HL-60/S4 treated with retinoic acid at 250 ng/mL for 4 days and 3 days (cell line): ENCODE data around the gene PGBD2.
"Not testable (repeated sequence)": the region's sequence is repeated elsewhere in the genome, so short reads cannot be mapped to it uniquely, and the experiment has no call there.

ENCODE experiments used
- in situ Hi-C: fragments of 300-500 bp; cut with MboI; formaldehyde crosslinking; loops from 2 replicates; pipeline ENCODE4 v1.7.0; 2022; ENCODE audit warnings: low sequenced_read_pairs

The PGBD2 gene

DNA sequence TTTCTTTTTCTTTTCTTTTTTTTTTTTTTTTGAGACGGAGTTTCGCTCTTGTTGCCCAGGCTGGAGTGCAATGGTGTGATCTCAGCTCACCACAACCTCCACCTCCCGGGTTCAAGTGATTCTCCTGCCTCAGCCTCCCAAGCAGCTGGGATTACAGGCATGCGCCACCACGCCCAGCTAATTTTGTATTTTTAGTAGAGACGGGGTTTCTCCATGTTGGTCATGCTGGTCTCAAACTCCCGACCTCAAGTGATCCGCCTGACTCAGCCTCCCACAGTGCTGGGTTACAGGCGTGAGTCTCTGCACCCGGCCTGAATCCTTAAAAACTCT is 16.2 kb upstream of the PGBD2 start:
- in situ Hi-C loops = not testable (repeated sequence)

DNA sequence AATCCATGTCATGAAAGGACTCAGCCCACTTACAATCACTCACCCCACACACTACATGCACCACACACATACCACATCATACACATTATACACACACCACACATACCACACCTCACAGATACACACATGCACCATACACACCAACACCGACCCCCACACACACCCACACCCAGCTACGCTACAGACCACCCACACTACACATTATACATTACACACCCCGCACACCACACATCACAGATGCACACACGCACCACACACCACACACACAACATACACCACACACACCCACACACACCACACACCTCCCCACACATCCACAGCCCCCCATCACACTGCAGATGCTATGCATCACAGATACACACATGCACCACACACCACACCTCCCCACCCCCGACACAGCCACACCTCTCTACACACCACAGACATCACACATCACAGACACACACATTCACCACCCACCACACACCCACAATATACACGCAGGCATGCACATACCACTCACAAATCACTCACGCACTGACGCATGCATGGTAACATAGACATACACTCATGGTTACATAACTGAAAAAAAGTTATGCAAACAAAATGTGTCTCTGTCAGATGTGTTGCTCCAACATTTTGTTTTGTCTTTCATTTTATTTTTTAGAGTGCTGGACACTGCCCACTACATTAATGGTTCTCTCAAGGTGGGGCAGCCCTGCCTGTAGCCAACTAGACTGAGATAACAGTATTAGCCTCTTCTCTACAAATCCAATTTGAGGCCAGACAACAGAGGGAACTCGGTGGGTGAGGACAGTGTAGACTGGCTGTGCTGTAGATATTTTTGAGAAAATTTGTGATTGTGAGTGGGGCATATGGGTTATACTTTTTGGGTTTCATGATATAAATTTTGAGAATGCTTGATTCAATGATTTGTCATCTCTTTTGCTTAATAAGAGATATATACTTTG is 15.2 kb upstream of the PGBD2 start:
- in situ Hi-C loops = no loop called here

DNA sequence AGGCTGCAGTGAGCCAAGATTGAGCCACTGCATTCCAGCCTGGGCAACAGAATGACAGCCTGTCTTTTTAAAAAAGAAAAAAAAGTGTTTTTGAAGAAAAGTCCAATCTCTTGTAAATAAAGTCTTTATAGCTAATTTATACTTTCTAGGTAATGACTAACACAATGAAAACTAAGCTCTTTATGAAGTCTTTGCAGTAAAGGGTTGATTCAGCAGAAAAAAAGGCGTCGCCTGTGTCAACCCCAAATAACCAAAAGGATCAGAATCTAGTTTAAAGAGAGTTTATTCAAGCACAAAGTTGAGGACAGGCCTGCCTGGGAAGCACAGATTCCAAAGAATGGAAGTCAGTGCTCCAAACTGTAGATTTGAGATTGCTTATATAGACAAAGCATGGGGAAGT is 14.3 kb upstream of the PGBD2 start:
- in situ Hi-C loops = no loop called here

DNA sequence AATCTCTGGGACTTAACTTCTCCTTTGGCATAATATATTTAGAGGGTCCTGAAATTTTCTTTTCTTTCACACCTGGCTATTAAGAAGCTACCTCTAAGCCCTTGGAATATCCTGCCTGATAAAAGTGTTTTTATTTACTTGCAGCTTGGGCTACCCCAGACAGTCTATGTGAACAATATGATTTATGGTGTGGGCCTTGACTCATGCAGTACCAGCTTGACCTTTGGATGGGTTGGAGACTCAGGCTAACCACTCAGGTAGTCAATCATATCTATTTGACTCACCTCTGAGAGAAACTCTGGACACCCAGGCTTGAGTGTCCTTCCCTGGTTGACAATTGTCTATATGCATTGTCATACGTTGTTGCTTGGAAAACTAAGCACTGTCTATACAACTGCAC is 13.4 kb upstream of the PGBD2 start:
- in situ Hi-C loops = no loop called here

DNA sequence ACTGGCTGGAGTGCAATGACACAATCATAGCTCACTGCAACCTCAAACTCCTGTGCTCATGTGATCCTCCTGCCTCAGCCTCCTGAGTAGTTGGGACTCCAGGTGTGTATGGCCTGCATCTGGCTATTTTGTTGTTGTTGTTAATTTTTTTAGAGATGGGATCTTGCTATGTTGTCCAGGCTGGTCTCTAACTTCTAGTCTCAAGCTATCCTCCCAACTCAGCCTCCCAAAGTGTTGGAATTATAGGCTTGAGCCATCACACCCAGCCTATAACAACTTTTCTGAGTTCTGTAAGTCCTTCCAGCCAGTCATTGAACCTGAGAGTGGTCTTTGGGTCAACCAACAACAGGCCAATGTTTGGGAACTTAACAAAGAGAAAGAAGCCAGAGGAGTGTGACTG is 11.2 kb upstream of the PGBD2 start:
- in situ Hi-C loops = no loop called here

DNA sequence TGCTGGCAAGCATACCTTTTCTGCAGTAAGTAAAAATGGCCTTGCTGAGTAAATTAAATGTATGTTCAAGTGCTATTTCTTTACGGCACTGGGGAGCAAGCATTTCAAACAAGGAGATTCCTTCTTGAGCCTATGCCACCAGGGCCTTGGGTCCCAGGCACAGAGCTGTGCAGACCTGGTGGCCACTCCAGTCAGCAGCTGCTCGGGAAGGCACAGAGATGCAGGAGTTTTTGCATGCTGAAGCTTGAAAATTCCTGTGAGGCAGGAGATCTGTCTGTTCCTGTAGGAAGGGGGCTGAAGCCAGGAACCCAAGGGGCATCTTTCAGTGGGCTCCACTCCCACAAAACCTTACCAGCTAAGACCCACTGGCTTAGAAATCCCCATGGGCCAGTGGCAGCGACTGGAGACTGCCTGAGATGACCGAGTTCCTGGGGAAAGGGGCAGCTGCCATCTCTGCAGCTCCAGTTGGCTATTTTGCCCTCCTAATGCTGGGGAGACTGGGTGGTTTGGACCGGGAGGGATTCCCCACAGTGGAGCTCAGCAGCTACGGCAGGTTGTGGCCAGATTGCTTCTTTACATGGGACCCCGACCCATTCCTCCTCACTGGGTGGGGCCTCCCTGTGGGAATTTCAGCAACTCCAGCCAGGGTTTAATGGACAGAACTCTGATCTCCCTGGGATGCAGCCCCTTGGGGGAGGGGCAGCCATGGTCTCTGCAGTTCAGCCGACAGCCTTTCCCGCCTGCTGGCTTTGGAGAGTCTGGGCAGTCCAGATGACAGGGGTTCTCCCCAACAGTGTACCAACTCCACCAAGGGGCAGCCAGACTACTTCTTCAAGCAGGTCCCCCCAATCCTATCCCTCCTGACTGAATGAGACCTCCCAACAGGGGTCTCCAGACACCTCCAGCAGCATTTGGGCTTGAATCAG is 8.4 kb upstream of the PGBD2 start:
- in situ Hi-C loops = no loop called here

DNA sequence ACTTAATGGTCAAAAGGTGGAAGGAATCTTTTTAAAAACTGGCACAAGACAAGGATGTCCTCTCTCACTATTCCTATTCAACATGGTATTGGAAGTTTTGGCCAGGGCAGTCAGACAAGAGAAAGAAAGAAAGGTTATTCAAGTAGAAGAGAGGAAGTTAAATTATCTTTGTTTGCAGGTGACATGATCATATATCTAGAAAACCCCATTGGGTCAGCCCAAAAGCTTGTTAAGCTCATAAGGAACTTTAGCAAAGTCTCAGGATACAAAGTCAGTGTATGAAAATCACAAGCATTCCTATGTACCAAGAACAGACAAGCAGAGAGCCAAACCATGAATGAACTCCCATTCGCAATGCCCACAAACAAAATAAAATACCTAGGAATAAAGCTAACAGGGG is 5.4 kb upstream of the PGBD2 start:
- in situ Hi-C loops = no loop called here

DNA sequence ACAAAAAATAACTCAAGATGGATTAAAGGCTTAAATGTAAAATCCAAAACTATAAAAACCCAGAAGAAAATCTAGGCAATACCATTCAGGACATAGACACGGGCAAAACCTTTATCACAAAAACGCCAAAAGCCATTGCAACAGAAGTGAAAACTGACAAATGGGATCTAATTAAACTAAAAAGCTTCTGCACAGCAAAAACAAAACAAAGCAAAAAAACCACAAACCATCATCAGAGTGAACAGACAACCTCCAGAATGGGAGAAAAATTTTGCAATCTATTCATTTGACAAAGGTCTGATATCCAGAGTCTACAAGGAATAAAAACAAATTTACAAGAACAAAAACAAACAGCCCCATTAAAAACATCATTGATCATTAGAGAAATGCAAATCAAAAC is 4.5 kb upstream of the PGBD2 start:
- in situ Hi-C loops = no loop called here

DNA sequence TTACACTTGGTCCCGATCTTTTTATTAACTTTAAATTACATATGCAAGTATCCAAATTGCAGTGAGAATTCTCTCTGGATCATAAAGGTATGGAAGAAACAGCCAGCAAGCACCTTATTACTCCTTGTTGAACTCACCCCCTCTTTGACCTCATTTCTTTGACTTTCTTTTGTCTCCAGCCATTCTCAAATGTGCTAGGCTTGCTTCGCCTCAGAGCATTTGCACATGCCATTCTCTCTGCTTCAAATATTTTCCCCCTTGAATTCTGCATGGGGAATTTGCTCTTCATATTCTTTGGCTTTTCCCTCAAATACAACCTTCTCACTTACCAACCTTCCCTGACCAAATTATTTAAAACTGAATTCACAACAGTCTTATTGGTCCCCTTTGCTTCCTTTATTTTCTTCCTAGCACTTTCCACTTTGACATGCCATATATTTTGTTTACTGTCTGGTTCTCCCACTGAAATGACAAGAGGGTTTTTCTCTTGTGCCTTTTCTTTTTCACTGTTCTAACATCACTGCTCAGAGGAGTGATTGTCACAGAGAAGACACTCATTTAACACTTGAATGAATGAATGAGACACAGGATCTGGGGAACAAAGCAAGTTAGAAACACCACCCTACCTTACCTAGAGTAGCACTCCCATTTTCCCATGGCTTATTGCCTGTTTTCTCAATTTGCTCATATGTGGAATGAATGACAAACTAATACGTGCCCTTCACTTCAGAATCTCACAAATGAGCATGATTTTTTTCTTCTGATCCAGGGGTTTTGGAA is 1.4 kb upstream of the PGBD2 start:
- in situ Hi-C loops = no loop called here

DNA sequence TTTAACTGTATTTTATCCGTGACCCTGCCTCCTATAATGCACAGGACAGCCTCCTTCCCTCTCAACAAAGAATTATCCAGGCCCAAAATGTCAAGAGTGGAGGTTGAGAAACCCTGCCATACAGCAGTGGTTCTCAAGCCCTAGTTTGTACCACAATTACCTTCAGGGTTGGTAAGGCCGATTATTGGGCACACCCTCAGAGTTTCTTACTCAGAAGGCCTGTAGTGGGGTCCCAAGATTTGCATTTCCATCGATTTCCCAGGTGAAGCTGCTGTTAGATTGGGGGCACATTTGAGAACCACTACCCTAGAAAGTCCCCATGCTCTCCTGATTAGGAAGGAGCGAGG is 400 bp upstream of the PGBD2 start:
- in situ Hi-C loops = no loop called here

DNA sequence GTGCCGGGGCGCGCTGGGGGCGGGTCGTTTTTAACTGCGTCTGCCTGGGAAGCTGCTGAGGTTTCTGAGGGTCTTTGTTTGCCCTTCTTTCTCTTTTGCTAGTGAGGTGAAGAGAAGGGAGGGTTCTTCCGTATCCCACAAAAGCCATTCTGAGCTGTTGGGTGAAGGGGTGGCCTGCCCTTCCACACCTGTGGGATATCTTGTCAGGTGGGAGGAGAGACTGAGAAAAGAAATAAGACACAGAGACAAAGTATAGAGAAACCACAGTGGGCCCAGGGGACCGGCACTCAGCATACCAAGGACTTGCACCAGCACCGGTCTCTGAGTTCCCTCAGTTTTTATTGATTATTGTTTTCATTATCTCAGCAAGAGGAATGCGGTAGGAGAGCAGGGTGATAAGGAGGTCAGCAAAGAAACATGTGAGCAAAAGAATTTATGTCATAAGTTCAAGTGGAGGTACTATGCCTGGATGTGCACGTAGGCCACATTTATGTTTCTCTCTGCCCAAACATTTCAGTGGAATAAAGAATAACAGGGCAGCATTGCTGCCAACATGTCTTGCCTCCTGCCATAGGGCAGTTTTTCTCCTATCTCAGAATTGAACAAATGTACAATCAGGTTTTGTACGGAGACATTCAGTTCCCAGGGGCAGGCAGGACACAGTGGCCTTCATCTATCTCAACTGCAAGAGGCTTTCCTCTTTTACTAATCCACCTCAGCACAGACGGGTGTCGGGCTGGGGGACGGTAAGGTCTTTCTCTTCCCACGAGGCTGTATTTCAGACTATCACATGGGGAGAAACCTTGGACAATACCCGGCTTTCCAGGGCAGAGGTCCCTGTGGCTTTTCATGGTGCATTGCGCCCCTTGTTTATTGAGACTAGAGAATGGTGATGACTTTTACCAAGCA is 972 bp downstream of the PGBD2 start:
- in situ Hi-C loops = no loop called here

DNA sequence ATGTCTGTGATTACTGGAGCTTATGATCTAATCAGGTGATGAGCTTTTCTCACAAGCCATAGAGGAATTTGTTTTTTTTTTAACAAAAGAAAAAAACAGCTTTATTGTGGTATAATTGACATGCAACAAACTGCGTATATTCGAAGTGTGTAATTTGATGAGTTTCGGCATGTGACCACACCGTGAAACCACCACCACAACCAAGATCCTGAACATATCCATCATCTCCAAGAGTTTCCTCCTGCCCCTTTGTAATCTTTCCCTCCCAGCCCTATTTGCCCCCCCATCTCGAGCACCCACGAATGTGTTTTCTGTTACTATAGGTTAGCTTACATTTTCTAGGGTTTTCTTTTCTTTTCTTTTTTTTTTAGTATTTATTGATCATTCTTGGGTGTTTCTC is 4.7 kb downstream of the PGBD2 start:
- in situ Hi-C loops = no loop called here

DNA sequence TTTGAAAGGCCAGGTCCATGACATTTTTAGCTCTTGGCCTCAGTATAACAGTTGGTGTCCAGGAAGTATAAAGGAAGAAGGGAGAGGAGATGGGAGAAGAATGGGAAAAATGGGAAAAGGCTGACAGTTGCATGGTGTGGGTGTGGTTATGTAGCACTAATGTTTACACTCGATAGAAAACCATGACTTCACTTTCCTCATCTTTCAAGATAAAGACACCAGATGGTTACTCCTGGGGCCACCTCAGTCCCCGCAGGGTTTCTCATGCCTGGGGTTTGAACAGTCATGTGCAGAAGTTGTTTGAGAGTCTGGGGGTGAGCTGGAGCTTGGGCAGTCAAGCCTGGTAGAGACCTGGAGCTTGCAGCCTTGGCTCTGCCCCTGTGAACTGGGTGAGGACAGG is 7.9 kb downstream of the PGBD2 start:
- in situ Hi-C loops = no loop called here

DNA sequence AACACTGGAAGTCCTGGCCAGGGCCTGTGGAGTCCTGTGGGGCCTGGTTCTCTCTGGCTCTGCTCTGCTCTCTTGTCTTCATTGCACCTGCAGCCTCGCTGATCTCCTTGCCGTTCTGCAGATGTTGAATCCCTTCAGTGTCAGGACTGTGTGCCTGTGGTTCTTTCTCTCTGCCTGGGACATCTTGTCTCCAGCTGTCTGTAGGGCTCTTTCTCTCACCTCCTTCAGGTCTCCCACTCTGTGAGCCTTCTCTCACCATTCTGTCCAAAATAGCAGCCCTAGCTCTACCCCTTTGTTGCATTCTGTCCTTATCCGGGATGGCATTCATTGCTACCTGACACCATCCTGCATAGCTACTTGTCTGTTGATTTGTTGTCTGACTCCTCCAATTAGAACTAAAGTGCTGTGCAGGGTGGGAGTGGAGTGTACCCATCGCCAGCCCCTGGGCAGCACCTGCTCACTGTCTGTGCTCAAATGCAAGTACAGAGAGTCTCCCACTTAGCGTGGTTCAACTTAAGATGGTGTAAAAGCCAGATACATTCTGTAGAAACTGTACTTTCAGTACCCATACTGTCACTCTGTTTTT is 8.9 kb downstream of the PGBD2 start:
- in situ Hi-C loops = no loop called here

DNA sequence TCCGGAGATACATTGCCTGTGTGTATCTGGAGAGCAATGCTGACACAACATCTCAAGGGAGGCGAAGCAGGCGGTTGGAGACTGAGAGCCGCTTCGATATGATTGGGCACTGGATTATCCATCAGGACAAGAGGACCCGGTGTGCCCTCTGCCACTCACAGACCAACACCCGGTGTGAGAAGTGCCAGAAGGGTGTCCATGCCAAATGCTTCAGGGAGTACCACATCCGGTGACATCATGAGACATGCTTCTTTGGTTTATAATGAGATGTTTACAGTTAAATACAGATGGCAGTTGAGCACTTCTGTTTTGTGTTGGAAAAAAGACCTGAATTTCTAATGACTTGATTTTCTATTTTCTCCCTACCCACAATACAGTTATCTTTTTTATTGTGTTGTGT is 12.1 kb downstream of the PGBD2 start:
- in situ Hi-C loops = no loop called here

DNA sequence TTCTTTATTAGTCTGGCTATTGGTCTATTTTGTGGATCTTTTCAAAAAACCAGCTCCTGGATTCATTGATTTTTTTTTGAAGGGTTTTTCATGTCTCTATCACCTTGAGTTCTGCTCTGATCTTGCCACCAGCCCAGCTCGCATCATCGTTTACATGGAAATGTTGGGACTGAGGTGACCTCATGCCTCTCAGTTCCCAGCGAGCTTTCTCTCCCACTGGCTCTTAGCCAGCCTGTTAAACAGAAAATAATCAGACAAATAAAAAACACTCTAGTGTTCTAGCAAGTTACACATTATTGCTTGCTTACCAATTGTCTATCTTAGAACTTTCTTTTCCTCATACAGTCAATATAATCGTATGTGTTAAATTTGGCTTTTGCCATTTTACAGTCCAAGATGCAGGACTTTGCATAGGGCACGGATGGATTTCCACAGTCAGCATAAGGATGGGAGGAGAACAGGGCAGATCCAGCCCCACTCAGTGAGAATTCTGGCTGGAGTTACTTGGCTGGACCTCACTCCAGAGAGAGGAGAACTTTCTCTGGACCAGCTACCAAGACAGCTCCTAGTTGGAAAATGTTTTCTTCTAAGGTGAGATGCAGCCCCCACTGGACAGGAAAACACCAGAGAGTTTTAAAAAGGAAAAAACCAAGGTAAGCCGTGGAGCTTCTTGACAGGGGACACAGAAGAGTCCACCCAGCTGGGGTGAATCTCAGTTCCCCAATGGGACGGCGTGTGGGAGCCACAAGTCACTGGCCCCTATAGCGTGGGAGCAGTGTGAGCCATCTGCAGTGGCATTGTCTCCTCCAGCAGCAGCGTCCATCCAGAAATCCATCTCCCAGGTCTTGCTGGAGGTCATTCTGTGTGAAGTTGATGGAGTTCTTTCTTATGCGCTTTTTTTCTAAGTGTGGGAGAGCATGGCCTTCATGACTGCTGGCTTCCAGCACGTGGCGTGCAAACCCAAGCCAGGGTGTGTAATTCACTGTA is 17.6 kb downstream of the PGBD2 start:
- in situ Hi-C loops = no loop called here

DNA sequence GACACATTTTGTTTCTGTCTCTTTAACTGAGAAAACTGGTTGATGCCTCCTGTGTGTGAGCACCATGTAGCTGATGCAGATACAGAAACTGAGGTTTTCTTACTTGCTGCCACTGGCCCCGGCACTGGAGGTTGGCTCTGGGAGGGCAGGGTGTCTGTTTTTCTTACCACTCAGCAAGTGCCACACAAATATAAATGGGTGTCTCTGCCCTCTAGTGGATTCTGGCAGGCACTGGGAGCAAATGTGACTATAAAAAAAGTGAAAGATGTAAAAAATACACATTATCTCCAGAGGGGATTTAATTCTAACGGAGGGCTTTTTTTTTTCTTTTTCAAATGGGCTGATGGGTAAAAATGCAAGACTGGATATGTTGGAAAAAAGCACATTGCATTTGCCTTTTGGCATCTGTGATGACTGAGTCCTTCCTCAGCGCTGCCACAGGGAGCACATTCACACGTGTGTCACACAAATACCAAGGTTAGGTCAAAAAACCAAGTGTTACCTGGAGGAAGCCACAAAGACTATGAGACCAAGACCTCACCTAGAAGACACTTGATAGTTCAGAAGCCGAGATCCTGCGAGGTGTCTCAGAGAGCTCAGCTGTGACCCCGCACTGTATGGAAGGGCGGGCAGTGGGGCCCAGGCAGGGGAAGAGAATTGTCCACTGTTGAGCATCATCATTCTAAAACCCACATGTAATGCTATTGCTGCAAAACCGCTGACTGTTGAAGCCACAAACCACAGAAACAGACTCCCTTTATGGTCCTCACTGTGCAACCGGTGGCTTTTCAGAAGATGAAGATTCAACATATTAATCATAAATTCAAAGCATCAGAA is 18.9 kb downstream of the PGBD2 start:
- in situ Hi-C loops = no loop called here

DNA sequence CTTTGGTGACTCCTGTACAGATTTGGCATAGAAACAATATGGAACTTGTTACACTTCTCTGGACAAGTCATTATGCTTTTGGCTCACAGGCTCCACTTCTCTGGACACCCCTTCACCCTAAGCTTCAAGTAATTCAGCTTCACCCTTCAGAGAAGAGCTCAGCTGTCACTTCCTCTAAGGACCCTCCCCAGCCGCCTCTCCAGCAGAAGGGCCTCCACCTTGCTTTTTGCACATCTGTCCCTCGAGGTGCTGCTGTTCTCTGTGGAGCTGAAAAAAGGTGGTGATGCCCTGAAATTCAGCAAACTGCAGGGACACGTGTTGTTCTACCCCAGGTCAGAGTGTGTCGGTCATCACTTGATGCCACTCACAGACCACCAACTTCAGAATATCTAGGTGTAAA is 19.8 kb downstream of the PGBD2 start:
- in situ Hi-C loops = not testable (repeated sequence)
